NT2/D1 (cell line): Measurements from ENCODE around the gene BACH2.

ENCODE experiments used
- SUZ12 ChIP-seq: IDR thresholded peaks from 2 replicates; pipeline ENCODE4 v1.6.1; 2011; ENCODE audit not compliant: insufficient read length, insufficient read depth; ENCODE audit errors: extremely low read depth
- ZNF274 ChIP-seq: IDR thresholded peaks from 2 replicates; pipeline ENCODE4 v1.6.1; 2011; ENCODE audit warnings: mild to moderate bottlenecking, low read depth, low read length

GRCh38 chr6:89941031-89941762 is 355.4 kb downstream of the BACH2 start:
- TF ChIP-seq ZNF274, result no peak
- TF ChIP-seq SUZ12, result no peak
